A549 (cell line): ENCODE data around the gene ANKRD6. TPM values are rescaled to one million over a fixed set of nuclear protein-coding genes. Genes with fewer than 3 reads are reported as not detected.

Source experiments
- ATAC-seq, 2 experiments: fragments of 200-7000 bp in 1 of 2; fragments of >200 bp in 1 of 2; cut with Nextera tagmentation in 1 of 2; cut with Tn5 transposase in 1 of 2; 3 replicates each; pipeline versions ENCODE4 v1.8.0 to v1.9.1; 2018 to 2020; ENCODE audit warnings: mild to moderate bottlenecking in 1 of 2, moderate library complexity in 1 of 2
- CTCF ChIA-PET: fragments of 300-600 bp; sonication (Branson Sonifier 250); formaldehyde crosslinking; extraction: SDS; loops from one replicate; lab custom pipeline; 2021; ENCODE audit warnings: antibody characterized with exemption, inconsistent platforms; lab: Yijun Ruan, JAX
- POLR2A ChIA-PET: fragments of 350-600 bp; formaldehyde crosslinking; extraction: SDS; loops from one replicate; lab custom pipeline; 2021; ENCODE audit warnings: antibody characterized with exemption, inconsistent platforms; lab: Yijun Ruan, JAX
- DNase-seq, 2 experiments: peaks; one replicate each; pipeline versions ENCODE4 v3.0.0 to v3.0.0-alpha.2; 2011 to 2016; ENCODE audit warnings: low read depth in 1 of 2, low spot score in 1 of 2
- FAIRE-seq: peaks from 2 replicates; lab custom pipeline; 2011; peaks lifted over from hg19 to GRCh38; lab: Jason Lieb, UNC
- H3K27ac ChIP-seq, 2 experiments: fragments of >200 bp; sonication (Bioruptor Twin); formaldehyde crosslinking; 3 replicates each; pipeline ENCODE4 v1.5.1; 2016 to 2017
- H3K4me1 ChIP-seq: fragments of >200 bp; sonication (Bioruptor Twin); formaldehyde crosslinking; 3 replicates; pipeline ENCODE4 v1.6.1; 2016
- H3K4me2 ChIP-seq: fragments of >200 bp; sonication (Bioruptor Twin); formaldehyde crosslinking; 3 replicates; pipeline ENCODE4 v1.6.1; 2016
- H3K4me3 ChIP-seq: fragments of >200 bp; sonication (Bioruptor Twin); formaldehyde crosslinking; 3 replicates; pipeline ENCODE4 v1.5.1; 2016
- H3K9me3 ChIP-seq: fragments of >200 bp; sonication (Bioruptor Twin); formaldehyde crosslinking; 3 replicates; pipeline ENCODE4 v1.6.1; 2016
- ATOH8 ChIP-seq: fragments of 250-450 bp; sonication (Bioruptor Pico); IDR thresholded peaks from 2 replicates; pipeline ENCODE4 v1.5.0; 2020; ENCODE audit warnings: low read depth, mild to moderate bottlenecking, moderate library complexity
- BCL3 ChIP-seq: fragments of >200 bp; sonication (Bioruptor Twin); formaldehyde crosslinking; IDR thresholded peaks from 3 replicates; pipeline ENCODE4 v1.6.1; 2016
- BHLHE40 ChIP-seq: IDR thresholded peaks from 2 replicates; pipeline ENCODE4 v1.6.1; 2012; ENCODE audit warnings: low read depth, low read length, inconsistent platforms
- E2F6 ChIP-seq: IDR thresholded peaks from 2 replicates; pipeline ENCODE4 v1.6.1; 2012; ENCODE audit warnings: low read depth, borderline replicate concordance
- EP300 ChIP-seq, 2 experiments: fragments of >200 bp; sonication (Bioruptor Twin); formaldehyde crosslinking; IDR thresholded peaks; 2 replicates in 1 of 2; 3 replicates in 1 of 2; pipeline ENCODE4 v1.6.1; 2016 to 2017
- ESRRA ChIP-seq: fragments of 150-350 bp; IDR thresholded peaks from 2 replicates; pipeline ENCODE4 v1.6.1; 2014; ENCODE audit warnings: mild to moderate bottlenecking, low read length, borderline replicate concordance
- HEYL ChIP-seq: fragments of 250-450 bp; sonication (Bioruptor Pico); IDR thresholded peaks from 2 replicates; pipeline ENCODE4 v1.8.0; 2021; ENCODE audit warnings: mild to moderate bottlenecking, moderate library complexity
- HMGXB4 ChIP-seq: fragments of 250-450 bp; sonication (Bioruptor Pico); IDR thresholded peaks from 2 replicates; pipeline ENCODE4 v1.5.0; 2021; ENCODE audit warnings: mild to moderate bottlenecking, moderate library complexity, borderline replicate concordance
- HOXA7 ChIP-seq: fragments of 250-450 bp; sonication (Bioruptor Pico); IDR thresholded peaks from 2 replicates; pipeline ENCODE4 v1.5.0; 2020; ENCODE audit warnings: mild to moderate bottlenecking, moderate library complexity
- HOXB13 ChIP-seq: fragments of 250-450 bp; sonication (Bioruptor Pico); IDR thresholded peaks from 2 replicates; pipeline ENCODE4 v1.5.0; 2020; ENCODE audit warnings: low read depth, mild to moderate bottlenecking, moderate library complexity
- JUNB ChIP-seq: fragments of >200 bp; sonication (Bioruptor Twin); formaldehyde crosslinking; IDR thresholded peaks from 2 replicates; pipeline ENCODE4 v1.6.1; 2016
- KDM1A ChIP-seq: fragments of 200-600 bp; sonication (generic); IDR thresholded peaks from 2 replicates; pipeline ENCODE4 v1.6.1; 2016; ENCODE audit warnings: low read depth, mild to moderate bottlenecking
- MAFK ChIP-seq: fragments of 450-650 bp; IDR thresholded peaks from 2 replicates; pipeline ENCODE4 v1.6.1; 2014; ENCODE audit not compliant: partially characterized antibody
- MAX ChIP-seq: IDR thresholded peaks from 2 replicates; pipeline ENCODE4 v1.6.1; 2012
- MYC ChIP-seq: IDR thresholded peaks from 2 replicates; pipeline ENCODE4 v1.6.1; 2012; ENCODE audit warnings: mild to moderate bottlenecking, inconsistent platforms, low read length, improper control_type of control experiment, borderline replicate concordance
- NPAS2 ChIP-seq: fragments of 250-450 bp; sonication (Bioruptor Pico); IDR thresholded peaks from 2 replicates; pipeline ENCODE4 v1.8.0; 2022; ENCODE audit warnings: mild to moderate bottlenecking, moderate library complexity, borderline replicate concordance
- NR3C1 ChIP-seq: fragments of >200 bp; sonication (Bioruptor Twin); formaldehyde crosslinking; IDR thresholded peaks from 3 replicates; pipeline ENCODE4 v1.6.1; 2017
- PBX3 ChIP-seq: IDR thresholded peaks from 2 replicates; pipeline ENCODE4 v1.6.1; 2012
- PHF8 ChIP-seq: fragments of 200-600 bp; sonication (generic); IDR thresholded peaks from 2 replicates; pipeline ENCODE4 v1.6.1; 2016; ENCODE audit warnings: low read depth, mild to moderate bottlenecking, antibody characterized with exemption, moderate library complexity, borderline replicate concordance
- RCOR1 ChIP-seq: fragments of 150-350 bp; IDR thresholded peaks from 2 replicates; pipeline ENCODE4 v1.6.1; 2014; ENCODE audit warnings: antibody characterized with exemption, low read length, low read depth
- REST ChIP-seq: fragments of 200-600 bp; sonication (generic); IDR thresholded peaks from 2 replicates; pipeline ENCODE4 v1.6.1; 2016; ENCODE audit warnings: antibody characterized with exemption, mild to moderate bottlenecking, moderate library complexity
- RFX5 ChIP-seq: fragments of 450-650 bp; IDR thresholded peaks from 2 replicates; pipeline ENCODE4 v1.7.1; 2014; ENCODE audit warnings: antibody characterized with exemption, mild to moderate bottlenecking, moderate library complexity
- RNF2 ChIP-seq: fragments of 200-600 bp; sonication (generic); IDR thresholded peaks from 2 replicates; pipeline ENCODE4 v1.6.1; 2016; ENCODE audit warnings: low read depth, mild to moderate bottlenecking, antibody characterized with exemption, moderate library complexity, borderline replicate concordance
- SREBF2 ChIP-seq: fragments of 450-650 bp; IDR thresholded peaks from 2 replicates; pipeline ENCODE4 v1.6.1; 2014; ENCODE audit warnings: mild to moderate bottlenecking, moderate library complexity
- TFCP2L1 ChIP-seq: fragments of 250-450 bp; sonication (Bioruptor Pico); IDR thresholded peaks from 2 replicates; pipeline ENCODE4 v1.5.0; 2021; ENCODE audit warnings: mild to moderate bottlenecking
- TP53 ChIP-seq: fragments of 250-450 bp; sonication (Bioruptor Pico); IDR thresholded peaks from 2 replicates; pipeline ENCODE4 v1.5.0; 2021; ENCODE audit warnings: mild to moderate bottlenecking, moderate library complexity
- USF2 ChIP-seq: fragments of 450-650 bp; IDR thresholded peaks from 2 replicates; pipeline ENCODE4 v1.6.1; 2014; ENCODE audit warnings: antibody characterized with exemption
- ZFP36 ChIP-seq: fragments of 450-650 bp; IDR thresholded peaks from 2 replicates; pipeline ENCODE4 v1.6.1; 2014; ENCODE audit warnings: borderline replicate concordance; ENCODE audit not compliant: partially characterized antibody
- ZSCAN20 ChIP-seq: fragments of 250-450 bp; sonication (Bioruptor Pico); IDR thresholded peaks from 2 replicates; pipeline ENCODE4 v1.8.0; 2022; ENCODE audit warnings: mild to moderate bottlenecking, moderate library complexity
- WGBS: methylation state at CpG from one replicate; pipeline ENCODE4 v1.1.6; 2017; ENCODE audit errors: missing lambda C conversion rate; 5-methylcytosine and 5-hydroxymethylcytosine counted together
- polyA plus RNA-seq, 4 experiments: library from polyadenylated mRNA; depleted of rRNA in 3 of 4; stranded (reverse); fragments of >200 nt; fragmentation: RNase III in 1 of 4; extraction: RNeasy Plus Mini Kit Qiagen cat#74134 plus additional on column Dnase treatment in 1 of 4; gene quantifications; 2 replicates in 3 of 4; 3 replicates in 1 of 4; pipeline ENCODE4 v1.2.3, GENCODE V29; 2011 to 2017

ANKRD6 gene
- polyA plus RNA-seq, 2 of the 4 experiments (the other 2 are of a cell fraction) = 2.2 to 3.6 TPM

GRCh38 chr6:89680150-89680549, 247.2 kb downstream of the ANKRD6 start:
- TF ChIP-seq RNF2 (no peak), EP300 (IDR thresholded peaks at IDR 0.05) (no peak), ZFP36 (no peak), TP53 (CRISPR knock-in tag) (no peak), E2F6 (no peak), USF2 (no peak), RCOR1 (no peak), HMGXB4 (no peak), ATOH8 (CRISPR knock-in tag) (no peak), MAFK (no peak), ESRRA (no peak), SREBF2 (no peak), JUNB (no peak), MAX (no peak), REST (no peak), BHLHE40 (no peak), KDM1A (no peak), NR3C1 (no peak)
- no peak for FAIRE-seq

GRCh38 chr6:89680551-89680950, 247.6 kb downstream of the ANKRD6 start:
- FAIRE-seq (no peak), DNase-seq (no peak), ATAC-seq (no peak)
- 93% methylated on average over 7 of the region's 7 CpGs for WGBS
- TF ChIP-seq NPAS2 (no peak), HEYL (no peak), HOXB13 (CRISPR knock-in tag) (no peak), TFCP2L1 (CRISPR knock-in tag) (no peak), PBX3 (no peak), ZSCAN20 (no peak), RFX5 (no peak), NR3C1 (no peak), PHF8 (no peak), HOXA7 (no peak), TP53 (CRISPR knock-in tag) (no peak), KDM1A (no peak), MYC (no peak), BCL3 (no peak)
- ChIA-PET CTCF (no interaction called here), POLR2A (no interaction called here)
- Histone ChIP-seq H3K27ac (no peak overlapping the region), H3K9me3 (no peaks in the 10 kb centered on the region), H3K4me3 (no peak overlapping the region), H3K4me2 (no peak overlapping the region), H3K4me1 (no peaks in the 10 kb centered on the region)

More at GRCh38 chr6:89680150-89680549, 247.2 kb downstream of the ANKRD6 start:
- no peak overlapping the region for H3K4me2 ChIP-seq
- H3K9me3 ChIP-seq = no peaks in the 10 kb centered on the region
- DNase-seq = no peak
- no peaks in the 10 kb centered on the region for H3K4me1 ChIP-seq
- ChIA-PET CTCF (no interaction called here), POLR2A (no interaction called here)
- H3K4me3 ChIP-seq = no peak overlapping the region
- H3K27ac ChIP-seq = no peak overlapping the region
- WGBS = 97% methylated on average over 2 of the region's 2 CpGs
- no peak for ATAC-seq
